SK-N-SH (cell line): ENCODE results near the gene CDH9. TPM values are rescaled to one million over a fixed set of nuclear protein-coding genes. Genes with fewer than 3 reads are reported as not detected.

Source experiments
- CTCF ChIA-PET: fragments of 300-600, 350-600 bp; formaldehyde crosslinking; extraction: SDS; loops from one replicate; lab custom pipeline; 2021; lab: Yijun Ruan, JAX
- POLR2A ChIA-PET: fragments of 350-600 bp; sonication (Branson Sonifier 250); formaldehyde crosslinking; extraction: SDS; loops from one replicate; lab custom pipeline; 2020; ENCODE audit warnings: antibody characterized with exemption, inconsistent platforms; lab: Yijun Ruan, JAX
- DNase-seq: peaks from one replicate; pipeline ENCODE4 v3.0.0; 2012
- H2AFZ ChIP-seq: fragments of 200-600 bp; sonication (generic); 2 replicates; pipeline ENCODE4 v1.8.1; 2016; ENCODE audit warnings: antibody characterized with exemption, mild to moderate bottlenecking, low read depth
- H3F3A ChIP-seq: fragments of 200-600 bp; sonication (generic); replicated peaks from 2 replicates; pipeline ENCODE3; 2016; ENCODE audit warnings: antibody characterized with exemption, mild to moderate bottlenecking; ENCODE audit not compliant: insufficient read depth
- H3K27ac ChIP-seq, 2 experiments: fragments of 200-500 bp in 1 of 2; fragments of 200-600 bp in 1 of 2; sonication (Bioruptor generic) in 1 of 2; sonication (generic), shearing (Covaris generic) in 1 of 2; 2 replicates each; pipeline versions ENCODE4 v1.5.1 to v1.6.1; 2014 to 2016; ENCODE audit warnings: low read depth in 2 of 2, inconsistent platforms in 1 of 2, low read length in 1 of 2, mild to moderate bottlenecking in 1 of 2, mixed read lengths in 1 of 2
- H3K27me3 ChIP-seq: fragments of 200-600 bp; sonication (generic), shearing (Covaris generic); 2 replicates; pipeline ENCODE4 v1.6.1; 2016; ENCODE audit warnings: mixed run types; ENCODE audit not compliant: insufficient read depth
- H3K36me3 ChIP-seq, 2 experiments: fragments of 200-500 bp in 1 of 2; fragments of 200-600 bp in 1 of 2; sonication (Bioruptor generic) in 1 of 2; sonication (generic) in 1 of 2; replicated peaks in 1 of 2; 2 replicates each; pipeline versions ENCODE3 to v1.5.1; 2014 to 2016; ENCODE audit warnings: low read length in 1 of 2, mild to moderate bottlenecking in 1 of 2; ENCODE audit not compliant: insufficient read depth in 2 of 2, control insufficient read depth in 1 of 2
- H3K4me1 ChIP-seq, 2 experiments: fragments of 200-500 bp in 1 of 2; fragments of 200-600 bp in 1 of 2; sonication (Bioruptor generic) in 1 of 2; sonication (generic), shearing (Covaris generic) in 1 of 2; 2 replicates each; pipeline versions ENCODE4 v1.5.1 to v1.6.1; 2014 to 2016; ENCODE audit warnings: low read depth in 1 of 2, low read length in 1 of 2, mixed run types in 1 of 2; ENCODE audit not compliant: insufficient read depth in 2 of 2, control insufficient read depth in 1 of 2
- H3K4me2 ChIP-seq: fragments of 200-600 bp; sonication (generic), shearing (Covaris generic); 2 replicates; pipeline ENCODE4 v1.6.1; 2017; ENCODE audit warnings: mixed run types
- H3K4me3 ChIP-seq, 2 experiments: fragments of 200-500 bp in 1 of 2; fragments of 200-600 bp in 1 of 2; sonication (Bioruptor generic) in 1 of 2; sonication (generic), shearing (Covaris generic) in 1 of 2; 2 replicates each; pipeline versions ENCODE4 v1.5.1 to v1.8.1; 2014 to 2016; ENCODE audit warnings: low read depth in 2 of 2, inconsistent platforms in 1 of 2, low read length in 1 of 2, mild to moderate bottlenecking in 1 of 2, mixed read lengths in 1 of 2, moderate library complexity in 1 of 2
- H3K79me2 ChIP-seq: fragments of 200-600 bp; sonication (generic); 2 replicates; pipeline ENCODE4 v1.8.1; 2017; ENCODE audit warnings: mild to moderate bottlenecking; ENCODE audit not compliant: insufficient read depth
- H3K9ac ChIP-seq: fragments of 200-600 bp; sonication (generic); 2 replicates; pipeline ENCODE4 v1.6.1; 2017; ENCODE audit warnings: mixed run types
- H3K9me2 ChIP-seq: fragments of 200-600 bp; sonication (generic); 2 replicates; pipeline ENCODE4 v1.6.1; 2017; ENCODE audit warnings: mixed run types
- H3K9me3 ChIP-seq: fragments of 200-600 bp; sonication (generic); 2 replicates; pipeline ENCODE4 v1.6.1; 2017; ENCODE audit warnings: mixed run types, mild to moderate bottlenecking, moderate library complexity
- H4K20me1 ChIP-seq: fragments of 200-600 bp; sonication (generic); 2 replicates; pipeline ENCODE4 v1.6.1; 2017; ENCODE audit warnings: mild to moderate bottlenecking, mixed run types; ENCODE audit not compliant: insufficient read depth
- CHD2 ChIP-seq: fragments of 150-350 bp; IDR thresholded peaks from 2 replicates; pipeline ENCODE4 v1.6.1; 2018; ENCODE audit warnings: low read length; ENCODE audit not compliant: partially characterized antibody
- CTCF ChIP-seq: fragments of 200-600 bp; sonication (generic); IDR thresholded peaks from 2 replicates; pipeline ENCODE4 v1.6.1; 2017; ENCODE audit warnings: antibody characterized with exemption, mild to moderate bottlenecking, moderate library complexity
- ELF1 ChIP-seq: IDR thresholded peaks from 2 replicates; pipeline ENCODE4 v1.4.0; 2012
- EZH2phosphoT487 ChIP-seq: fragments of 200-600 bp; sonication (generic); IDR thresholded peaks from 2 replicates; pipeline ENCODE4 v1.6.1; 2017; ENCODE audit warnings: low read depth, mixed run types, mild to moderate bottlenecking, antibody characterized with exemption, moderate library complexity, borderline replicate concordance
- FOSL2 ChIP-seq: IDR thresholded peaks from 2 replicates; pipeline ENCODE4 v1.4.0; 2012; ENCODE audit warnings: low read depth, mild to moderate bottlenecking, moderate library complexity, borderline replicate concordance
- FOXJ3 ChIP-seq: sonication (generic); formaldehyde crosslinking; IDR thresholded peaks from 2 replicates; pipeline ENCODE4 v1.5.1; 2020; ENCODE audit warnings: mild to moderate bottlenecking, missing genetic modification reagents
- GABPA ChIP-seq: IDR thresholded peaks from 2 replicates; pipeline ENCODE4 v1.4.0; 2012; ENCODE audit warnings: low read depth, mild to moderate bottlenecking
- IRF3 ChIP-seq: fragments of 150-350 bp; IDR thresholded peaks from 2 replicates; pipeline ENCODE4 v1.6.1; 2016; ENCODE audit warnings: mild to moderate bottlenecking, low read depth, low read length
- MEF2A ChIP-seq: IDR thresholded peaks from 2 replicates; pipeline ENCODE4 v1.4.0; 2012; ENCODE audit warnings: low read depth, borderline replicate concordance
- MXI1 ChIP-seq: IDR thresholded peaks from 2 replicates; pipeline ENCODE4 v1.6.1; 2012; ENCODE audit warnings: mild to moderate bottlenecking, low read depth, low read length, improper control_type of control experiment
- PBX3 ChIP-seq: IDR thresholded peaks from 2 replicates; pipeline ENCODE4; 2012
- RAD21 ChIP-seq: IDR thresholded peaks from 2 replicates; pipeline ENCODE4 v1.6.1; 2012; ENCODE audit warnings: mild to moderate bottlenecking, low read length
- RCOR1 ChIP-seq: fragments of 150-350 bp; IDR thresholded peaks from 2 replicates; pipeline ENCODE4 v1.6.1; 2017; ENCODE audit warnings: antibody characterized with exemption, low read length
- REST ChIP-seq: IDR thresholded peaks from 2 replicates; pipeline ENCODE4 v1.6.1; 2012; ENCODE audit warnings: mild to moderate bottlenecking, low read depth, low read length, moderate library complexity
- SIN3A ChIP-seq: IDR thresholded peaks from 2 replicates; pipeline ENCODE4 v1.6.1; 2012; ENCODE audit warnings: low read depth, mild to moderate bottlenecking, low read length, moderate library complexity, borderline replicate concordance
- TAF1 ChIP-seq: IDR thresholded peaks from 2 replicates; pipeline ENCODE4 v1.6.1; 2012; ENCODE audit warnings: low read depth, mild to moderate bottlenecking, low read length, moderate library complexity, borderline replicate concordance
- WGBS: methylation state at CpG from one replicate; pipeline ENCODE4 v1.1.6; 2017; ENCODE audit warnings: low lambda C conversion rate; 5-methylcytosine and 5-hydroxymethylcytosine counted together
- polyA plus RNA-seq, 3 experiments: library from polyadenylated mRNA; depleted of rRNA; stranded (reverse); fragments of >200 nt; gene quantifications; 2 replicates each; pipeline ENCODE4 v1.2.3, GENCODE V29; 2012
- TF ChIP-seq, protein P1 (sequence below): IDR thresholded peaks from 2 replicates; pipeline ENCODE4 v1.4.0; 2012; ENCODE audit warnings: low read depth, borderline replicate concordance
- TF ChIP-seq, protein P2 (sequence below): IDR thresholded peaks from 2 replicates; pipeline ENCODE4 v1.4.0; 2012; ENCODE audit warnings: low read depth

The CDH9 gene
- polyA plus RNA-seq, 1 of the 3 experiments (the other 2 are of a cell fraction) = not detected

- TF ChIP-seq IRF3 (no peak), EZH2phosphoT487 (no peak), MEF2A (no peak), FOSL2 (no peak), REST (no peak), ELF1 (no peak)
- Histone ChIP-seq H2AFZ (no peak overlapping the region), H3K4me2 (no peak overlapping the region), H3K27ac (no peak overlapping the region), H3K9ac (no peak overlapping the region), H3K27me3 (no peaks in the 10 kb centered on the region), H3K9me2 (no peaks in the 10 kb centered on the region), H3K4me3 (no peak overlapping the region), H3K79me2 (no peaks in the 10 kb centered on the region), H3K4me1 (no peaks in the 10 kb centered on the region), H3K36me3 (no peaks in the 10 kb centered on the region), H3F3A (no peaks in the 10 kb centered on the region), H4K20me1 (no peaks in the 10 kb centered on the region), H3K9me3 (no peaks in the 10 kb centered on the region)
- POLR2A ChIA-PET = no interaction called here
- CTCF ChIA-PET = interaction anchor here (0.6 to 1.6 kb wide), 2 partner anchors 221 to 538 kb away, joined by 3 to 5 read pairs; no protein-coding TSS in a partner anchor
- DNase-seq = no peak
- 7% methylated on average over 6 of the region's 6 CpGs for WGBS
These were observed 116.9 kb downstream of the CDH9 start for GRCh38 chr5:26921439-26921838.

- no peak overlapping the region for H3K27ac ChIP-seq
- H3K79me2 ChIP-seq = no peaks in the 10 kb centered on the region
- H2AFZ ChIP-seq = no peak overlapping the region
- 9% methylated on average over 4 of the region's 4 CpGs for WGBS
- no peaks in the 10 kb centered on the region for H3K9me2 ChIP-seq
- POLR2A ChIA-PET = no interaction called here
- no peaks in the 10 kb centered on the region for H4K20me1 ChIP-seq
- H3K4me1 ChIP-seq = no peaks in the 10 kb centered on the region
- TF ChIP-seq FOSL2 (no peak), GABPA (no peak), RAD21 (no peak), CTCF (no peak), TAF1 (no peak), PBX3 (no peak), FOXJ3 (CRISPR knock-in tag) (no peak), SIN3A (no peak), CHD2 (no peak), RCOR1 (no peak), MXI1 (no peak)
- TF ChIP-seq, protein P1, sequence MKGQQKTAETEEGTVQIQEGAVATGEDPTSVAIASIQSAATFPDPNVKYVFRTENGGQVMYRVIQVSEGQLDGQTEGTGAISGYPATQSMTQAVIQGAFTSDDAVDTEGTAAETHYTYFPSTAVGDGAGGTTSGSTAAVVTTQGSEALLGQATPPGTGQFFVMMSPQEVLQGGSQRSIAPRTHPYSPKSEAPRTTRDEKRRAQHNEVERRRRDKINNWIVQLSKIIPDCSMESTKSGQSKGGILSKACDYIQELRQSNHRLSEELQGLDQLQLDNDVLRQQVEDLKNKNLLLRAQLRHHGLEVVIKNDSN = no peak
- TF ChIP-seq, protein P2, sequence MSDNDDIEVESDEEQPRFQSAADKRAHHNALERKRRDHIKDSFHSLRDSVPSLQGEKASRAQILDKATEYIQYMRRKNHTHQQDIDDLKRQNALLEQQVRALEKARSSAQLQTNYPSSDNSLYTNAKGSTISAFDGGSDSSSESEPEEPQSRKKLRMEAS = no peak
- H3K36me3 ChIP-seq = no peaks in the 10 kb centered on the region
- H3K4me3 ChIP-seq = no peak overlapping the region
- CTCF ChIA-PET = no interaction called here
- H3K9me3 ChIP-seq = no peaks in the 10 kb centered on the region
- H3K9ac ChIP-seq = no peak overlapping the region
- no peaks in the 10 kb centered on the region for H3F3A ChIP-seq
- H3K4me2 ChIP-seq = no peak overlapping the region
- no peaks in the 10 kb centered on the region for H3K27me3 ChIP-seq
- DNase-seq = no peak
These were observed 134.9 kb downstream of the CDH9 start for GRCh38 chr5:26903469-26903868.
